GM21717 (cell line): ENCODE data around the gene TMEM248.
"Not testable (repeated sequence)": the region's sequence is repeated elsewhere in the genome, so short reads cannot be mapped to it uniquely, and the experiment has no call there.

Experiments used
- ATAC-seq: cut with Tn5 transposase; IDR thresholded peaks from one replicate; pipeline ENCODE4 v1.9.1; 2021; ENCODE audit warnings: mild to moderate bottlenecking, moderate library complexity; ENCODE audit not compliant: unreplicated experiment

The TMEM248 gene

DNA sequence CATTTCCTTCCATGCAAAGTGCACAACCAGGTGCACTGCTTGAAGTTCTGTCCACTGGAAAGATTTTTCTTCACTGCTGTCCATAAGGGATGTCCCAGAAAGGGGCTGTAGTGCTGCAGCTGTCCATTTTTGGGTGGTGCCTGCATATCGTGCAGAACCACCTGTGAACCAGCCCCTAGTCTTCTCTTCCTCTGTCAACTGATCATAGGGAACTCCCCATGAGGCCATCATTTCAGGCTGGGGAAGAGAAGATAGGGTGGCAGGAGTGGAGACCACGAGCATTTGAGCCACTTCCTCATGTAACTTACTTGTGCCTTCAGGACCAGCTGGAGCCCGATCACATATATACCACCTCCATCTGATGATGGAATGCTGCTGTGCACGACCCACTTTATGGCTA, 12.4 kb upstream of the TMEM248 start:
- ATAC-seq, result not testable (repeated sequence)

DNA sequence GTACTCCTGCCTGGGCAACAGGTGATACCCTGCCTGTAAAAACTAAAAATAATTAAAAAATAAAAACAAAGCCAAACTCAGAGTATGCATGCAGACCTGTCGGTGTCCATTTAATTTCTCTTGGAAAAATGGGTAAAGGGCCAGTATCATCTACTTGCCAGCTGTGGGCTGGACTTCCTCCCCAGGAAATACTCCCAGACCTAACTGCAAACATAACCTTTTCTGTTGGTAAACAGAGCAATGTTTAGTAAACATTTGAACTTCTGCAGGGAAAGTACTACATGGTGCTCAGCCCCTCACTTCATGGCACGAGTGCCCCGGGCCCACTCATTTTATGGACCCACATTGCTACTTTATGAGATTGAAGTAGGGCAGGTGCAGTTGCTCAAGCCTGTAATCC, 10.2 kb upstream of the TMEM248 start:
- ATAC-seq, result no peak

DNA sequence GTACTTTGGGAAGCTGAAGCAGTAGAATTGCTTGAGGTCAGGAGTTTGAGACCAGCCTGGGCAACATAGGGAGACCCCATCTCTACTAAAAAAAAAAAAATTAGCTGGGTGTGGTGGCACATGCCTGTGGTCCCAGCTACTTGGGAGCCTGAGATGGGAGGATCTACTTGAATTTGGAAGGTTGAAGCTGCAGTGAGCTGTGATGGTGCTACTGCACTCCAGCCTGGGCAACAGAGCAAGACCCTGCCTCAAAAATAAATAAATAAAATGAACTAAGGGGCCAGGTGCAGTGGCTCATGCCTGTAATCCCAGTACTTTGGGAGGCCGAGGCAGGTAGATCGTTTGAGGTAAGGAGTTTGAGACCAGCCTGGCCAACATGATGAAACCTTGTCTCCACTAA, 9.8 kb upstream of the TMEM248 start:
- ATAC-seq, result not testable (repeated sequence)

DNA sequence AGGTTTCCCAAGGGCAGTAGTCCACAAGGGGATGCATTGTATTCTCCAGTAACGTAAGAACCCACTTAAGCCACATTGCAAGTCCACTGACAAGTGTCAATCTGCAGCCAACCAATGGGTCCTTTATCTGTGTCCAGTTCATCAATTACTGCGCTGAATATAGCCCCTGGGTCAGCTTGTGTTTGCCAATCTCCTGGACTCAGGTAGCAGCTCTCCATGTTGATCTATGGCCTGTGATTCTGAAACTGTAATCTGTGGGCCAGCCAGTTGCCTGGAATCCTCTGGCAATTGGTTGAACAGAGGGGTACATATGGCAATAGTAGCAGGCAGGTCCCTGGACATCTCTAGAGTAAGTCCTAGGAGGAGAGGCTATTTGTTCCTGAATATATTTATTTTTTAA, 8.8 kb upstream of the TMEM248 start:
- ATAC-seq, result no peak

DNA sequence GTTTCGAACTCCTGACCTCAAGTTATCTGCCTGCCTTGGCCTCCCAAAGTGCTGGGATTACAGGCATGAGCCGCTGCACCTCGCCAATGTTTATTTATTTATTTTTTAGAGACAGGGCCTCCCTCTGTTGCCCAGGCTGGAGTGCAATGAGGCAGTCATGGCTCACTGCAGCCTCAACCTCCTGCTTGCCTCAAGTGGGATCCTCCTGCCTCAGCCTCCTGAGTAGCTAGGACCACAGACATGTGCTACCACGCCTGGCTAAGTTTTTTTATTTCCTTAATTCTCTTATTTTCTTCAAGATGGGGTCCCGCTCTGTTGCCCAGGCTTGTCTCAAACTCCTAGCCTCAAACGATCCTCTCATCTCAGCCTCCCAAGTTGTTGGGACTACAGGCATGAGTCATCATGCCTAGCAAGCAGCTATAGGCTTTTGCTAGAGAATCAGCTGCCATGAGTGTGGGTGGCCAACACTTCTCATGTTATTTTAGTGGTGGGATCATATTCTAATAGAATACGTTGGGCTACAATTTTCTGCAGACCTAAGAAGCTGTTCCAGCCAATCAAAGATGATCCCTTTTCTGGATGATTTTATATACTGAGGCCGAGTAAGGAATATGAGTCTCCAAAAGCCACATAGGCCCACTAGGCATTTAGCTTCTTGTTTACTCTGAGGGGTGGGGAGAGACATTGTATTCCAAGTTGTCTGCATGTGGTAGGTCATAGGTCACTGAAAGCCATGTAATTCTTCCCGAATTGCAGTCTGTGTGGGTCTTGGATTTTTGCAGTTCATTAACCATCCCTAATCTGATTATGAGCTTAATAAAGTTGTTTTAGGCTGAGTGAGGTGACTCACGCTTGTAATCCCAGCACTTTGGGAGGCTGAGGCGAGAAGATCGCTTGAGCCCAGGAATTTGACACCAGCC, 7.6 kb upstream of the TMEM248 start:
- ATAC-seq, result no peak

DNA sequence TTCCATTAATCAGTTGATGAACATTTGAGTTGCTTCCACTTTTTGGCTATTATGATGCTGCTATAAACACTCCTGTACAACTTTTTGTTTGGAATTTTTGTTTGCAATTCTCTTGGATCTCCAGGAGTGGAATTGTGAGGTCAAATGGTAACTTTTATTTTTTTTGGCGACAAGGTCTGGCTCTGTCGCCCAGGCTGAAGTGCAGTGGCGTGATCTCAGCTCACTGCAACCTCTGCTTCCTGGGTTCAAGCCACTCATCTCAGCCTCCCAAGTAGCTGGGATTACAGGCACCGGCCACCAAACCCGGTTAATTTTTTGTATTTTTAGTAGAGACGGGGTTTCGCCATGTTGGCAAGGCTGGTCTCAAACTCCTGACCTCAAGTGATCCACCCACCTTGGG, 3.1 kb upstream of the TMEM248 start:
- not testable (repeated sequence) for ATAC-seq

DNA sequence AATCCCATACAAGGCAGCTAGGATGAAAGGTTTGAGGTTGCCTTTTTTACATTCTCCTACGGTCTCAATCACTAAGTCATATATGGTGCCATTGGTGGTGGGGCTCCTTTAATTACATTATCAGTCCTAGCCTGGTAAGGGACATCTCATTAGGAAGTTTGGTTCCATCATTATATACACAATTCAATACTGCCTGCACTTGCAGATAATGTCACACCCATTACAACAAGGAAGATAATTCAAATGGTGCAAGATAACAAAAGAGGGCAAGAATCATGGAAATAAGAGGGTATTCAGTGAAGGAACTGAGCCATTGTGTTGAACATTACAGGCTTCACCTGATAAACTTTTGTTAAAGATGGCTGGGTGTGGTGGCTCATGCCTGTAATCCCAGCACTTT, 1.7 kb upstream of the TMEM248 start:
- ATAC-seq, result no peak

DNA sequence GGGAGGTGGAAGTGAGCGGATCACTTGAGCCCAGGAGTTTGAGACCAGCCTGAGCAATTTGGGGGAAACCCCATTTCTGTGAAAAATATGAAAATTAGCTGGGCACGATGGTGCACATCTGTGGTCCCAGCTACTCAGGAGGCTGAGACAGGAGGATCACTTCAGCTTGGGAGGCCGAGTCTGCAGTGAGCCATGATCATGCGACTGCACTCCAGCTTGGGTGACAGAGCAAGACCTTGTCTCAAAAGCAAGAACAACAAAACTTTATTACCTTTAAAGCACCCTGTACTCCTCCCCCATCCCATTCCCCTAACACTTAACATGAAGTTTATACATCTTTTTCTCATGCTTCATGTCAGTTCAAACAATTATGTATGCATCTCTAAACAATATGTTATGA, 1.3 kb upstream of the TMEM248 start:
- ATAC-seq, result no peak

DNA sequence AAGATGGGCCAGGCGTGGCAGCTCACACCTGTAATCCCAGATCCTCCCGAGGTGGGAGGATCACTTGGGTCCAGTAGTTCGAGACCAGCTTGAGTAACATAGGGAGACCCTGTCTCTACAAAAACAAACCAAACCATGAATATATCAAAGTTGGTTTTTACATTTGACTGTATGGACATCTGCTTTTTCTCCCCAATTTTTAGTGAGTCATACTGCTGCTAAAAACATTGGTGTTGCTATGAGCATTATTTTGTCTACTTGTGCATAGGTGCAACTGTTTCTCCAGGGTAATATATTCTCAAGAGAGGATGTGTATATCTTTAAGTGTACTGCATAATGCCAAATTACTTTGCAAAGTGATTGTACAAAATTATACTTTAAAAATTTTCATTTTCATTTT, 769 bp upstream of the TMEM248 start:
- ATAC-seq, result no peak

DNA sequence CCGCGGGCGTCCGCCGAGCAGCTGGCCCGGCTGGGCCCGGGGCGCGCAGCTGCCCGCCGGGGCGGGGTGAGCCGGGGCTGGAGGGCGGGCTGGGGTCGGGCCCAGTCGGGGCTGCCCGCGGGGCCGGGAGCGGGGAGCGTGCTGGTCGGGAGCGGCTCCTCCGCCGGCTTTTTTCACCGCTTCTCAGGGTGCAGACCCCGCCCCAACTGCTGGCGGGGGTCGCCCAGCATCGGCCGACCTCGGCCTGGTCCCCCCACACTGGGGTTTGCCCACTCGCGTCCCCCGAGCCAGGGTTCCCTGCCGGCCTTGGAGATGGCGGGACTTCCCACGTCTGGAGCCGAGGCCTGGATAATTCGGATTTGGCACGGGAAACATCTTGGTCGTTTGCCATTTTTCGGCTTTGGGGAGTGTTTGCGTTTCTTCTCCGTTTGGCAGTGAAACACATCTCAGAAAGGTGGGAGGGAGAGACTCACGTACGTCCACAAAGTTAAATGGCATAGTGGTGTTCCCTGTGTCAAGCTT, 432 bp downstream of the TMEM248 start:
- ATAC-seq, result peak; percentile 5

DNA sequence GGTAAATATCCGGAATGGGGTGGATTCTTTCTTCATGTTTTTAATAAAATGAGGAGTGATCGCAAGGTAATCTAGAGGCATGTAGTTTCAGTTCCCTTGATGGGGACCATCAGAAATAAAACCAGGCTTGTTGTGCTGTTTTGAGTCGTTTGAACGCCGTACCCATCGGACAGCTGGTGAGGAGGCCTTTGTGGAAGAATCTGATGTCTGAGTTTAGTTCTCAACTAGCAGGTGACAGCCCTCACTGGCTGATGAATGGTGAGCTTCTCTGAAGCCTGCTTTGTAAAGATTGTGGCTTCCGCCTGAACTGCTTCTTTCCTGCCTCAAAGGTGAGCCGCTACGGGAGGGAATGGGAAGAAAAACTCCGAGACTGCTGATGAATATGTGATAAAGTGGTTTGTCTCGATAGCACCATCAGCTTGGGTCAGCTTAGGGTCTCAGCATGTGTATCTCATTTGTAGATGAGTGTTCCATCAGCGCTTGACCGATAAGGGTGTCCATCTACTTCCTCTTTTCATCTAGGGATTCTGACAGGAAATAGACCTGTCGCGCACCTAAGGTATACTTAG, 977 bp downstream of the TMEM248 start:
- ATAC-seq, result peak; percentile 11

DNA sequence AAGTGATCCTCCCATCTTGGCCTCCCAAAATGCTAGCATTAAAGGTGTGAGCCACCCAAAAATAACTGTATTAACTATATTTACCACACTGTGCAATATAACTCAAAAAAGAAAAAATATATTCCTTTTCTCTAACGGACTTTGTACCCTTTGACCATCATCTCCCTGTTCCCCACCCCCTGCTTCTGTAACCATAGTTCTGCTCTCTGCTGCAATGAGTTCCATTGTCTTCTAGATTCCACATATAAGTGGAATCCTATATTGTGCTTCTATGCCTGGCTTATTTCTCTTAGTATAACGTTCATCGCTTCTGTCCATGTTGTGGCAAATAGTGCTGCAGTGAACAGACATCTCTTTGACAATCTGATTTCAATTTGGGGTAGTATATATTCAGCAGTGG, 4.2 kb downstream of the TMEM248 start:
- no peak for ATAC-seq

DNA sequence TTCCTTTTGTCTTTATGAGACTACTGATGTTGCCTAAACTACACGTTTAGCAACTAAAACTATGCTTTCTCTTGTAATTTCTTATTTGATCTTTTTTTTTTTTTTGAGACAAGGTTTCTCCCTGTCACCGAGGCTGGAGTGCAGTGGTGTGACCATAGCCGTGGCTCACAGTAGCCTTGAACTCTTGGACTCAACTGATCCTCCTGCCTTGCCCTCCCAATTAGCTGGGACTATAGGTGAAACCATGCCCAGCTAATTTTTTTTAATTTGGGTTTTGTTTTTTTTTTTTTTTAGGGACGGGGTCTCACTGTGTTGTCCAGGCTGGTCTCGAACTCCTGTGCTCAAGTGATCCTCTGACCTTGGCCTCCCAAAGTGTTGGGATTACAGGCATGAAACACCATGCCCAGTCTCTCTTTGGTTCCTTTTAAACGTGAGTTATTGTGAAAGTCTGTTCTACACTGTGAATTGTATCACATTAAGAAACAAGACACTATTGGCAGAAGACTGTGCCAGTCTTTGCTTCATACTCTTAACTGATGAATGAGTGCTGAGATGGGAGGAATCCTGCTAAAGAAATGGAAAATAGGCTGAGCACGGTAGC, 6.4 kb downstream of the TMEM248 start:
- no peak for ATAC-seq

DNA sequence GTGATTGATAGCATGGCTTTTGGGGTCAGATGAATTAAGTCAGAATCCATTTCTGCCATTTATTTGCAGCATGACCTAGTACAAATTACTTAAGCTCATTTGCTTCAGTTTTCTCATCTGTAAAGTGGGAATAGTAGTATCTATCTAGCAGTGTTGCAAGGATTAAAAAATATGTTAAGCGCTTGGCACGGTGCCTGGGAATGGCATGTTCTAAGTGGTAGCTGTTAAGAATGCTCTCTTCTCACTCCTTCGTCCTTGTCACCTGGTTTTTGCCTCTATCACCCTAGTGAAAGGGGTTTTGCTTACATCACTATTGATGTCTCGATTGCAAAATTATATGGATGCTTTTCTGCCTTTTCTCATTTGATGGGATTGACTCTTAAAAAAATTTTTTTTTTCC, 7.4 kb downstream of the TMEM248 start:
- no peak for ATAC-seq

DNA sequence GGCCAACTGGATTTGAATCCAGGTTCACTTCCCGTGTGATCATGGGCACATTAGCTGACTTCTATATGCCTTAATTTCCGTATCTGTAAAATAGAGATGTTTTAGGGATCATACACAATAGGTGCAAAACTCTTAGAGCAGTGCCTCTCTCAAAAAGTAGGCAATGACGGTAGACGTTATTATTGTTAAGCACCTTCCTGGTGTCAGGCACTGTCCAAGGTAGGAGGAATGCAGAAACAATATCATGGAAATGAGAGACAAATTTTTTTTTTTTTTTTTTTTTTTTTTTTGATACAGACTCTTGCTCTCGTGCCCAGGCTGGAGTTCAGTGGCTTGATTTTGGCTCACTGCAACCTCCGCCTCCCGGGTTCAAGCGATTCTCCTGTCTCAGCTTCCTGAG, 8.1 kb downstream of the TMEM248 start:
- no peak for ATAC-seq

DNA sequence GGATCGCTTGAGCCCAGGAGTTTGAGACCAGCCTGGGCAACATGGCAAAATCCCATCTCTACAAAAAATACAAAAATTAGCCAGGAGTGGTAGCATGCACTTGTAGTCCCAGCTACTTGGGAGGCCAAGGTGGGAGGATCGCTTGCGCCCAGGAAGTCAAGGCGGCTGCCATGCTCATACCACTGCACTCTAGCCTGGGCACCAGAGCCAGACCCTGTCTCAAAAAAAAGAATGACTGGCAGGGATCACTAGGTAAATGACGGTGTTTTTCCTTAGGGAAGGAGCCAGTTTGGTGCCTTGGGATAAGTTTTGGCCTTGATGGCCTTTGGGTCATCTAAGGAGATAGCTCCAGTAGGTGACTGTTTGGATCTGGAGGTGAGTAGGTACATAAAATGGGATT, 8.9 kb downstream of the TMEM248 start:
- no peak for ATAC-seq

DNA sequence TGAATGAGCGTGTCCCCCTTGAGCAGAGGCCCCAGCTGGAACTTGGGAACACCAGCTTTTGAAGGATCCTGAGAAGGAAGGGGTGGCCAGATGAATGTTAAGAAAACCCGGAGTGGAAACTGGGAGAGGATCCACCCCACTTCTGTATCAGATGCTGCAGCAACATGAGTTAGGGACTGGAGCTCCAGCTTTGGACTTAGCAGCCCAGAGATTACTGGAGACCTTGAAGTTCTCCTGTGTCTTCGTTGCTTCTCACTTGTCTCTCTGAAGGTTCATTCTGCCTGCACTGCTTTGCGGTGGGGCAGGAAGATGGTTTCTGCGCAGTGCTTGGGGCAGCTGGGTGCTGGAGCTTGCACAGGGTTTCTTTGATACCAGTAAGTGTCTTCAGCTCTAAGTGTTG, 9.3 kb downstream of the TMEM248 start:
- no peak for ATAC-seq

DNA sequence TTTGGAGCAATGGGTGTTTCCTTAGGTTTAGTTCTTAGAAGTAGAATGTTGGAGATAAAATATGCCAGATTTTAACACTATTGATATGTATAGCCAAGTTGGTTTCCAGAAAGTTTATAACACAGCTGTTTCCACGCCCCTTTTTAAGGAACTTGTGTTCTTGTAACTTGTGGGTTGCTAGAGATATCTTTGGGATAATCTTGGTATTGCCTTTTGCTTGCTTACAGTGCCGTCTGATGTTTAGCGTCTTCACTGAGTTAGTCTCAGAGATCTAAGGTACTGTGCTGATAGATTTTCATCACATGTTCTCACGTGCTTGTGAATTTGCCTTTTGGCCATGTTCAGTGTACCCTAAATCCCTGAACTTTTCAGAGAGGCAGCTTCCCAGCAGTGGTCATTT, 12.4 kb downstream of the TMEM248 start:
- ATAC-seq, result no peak

DNA sequence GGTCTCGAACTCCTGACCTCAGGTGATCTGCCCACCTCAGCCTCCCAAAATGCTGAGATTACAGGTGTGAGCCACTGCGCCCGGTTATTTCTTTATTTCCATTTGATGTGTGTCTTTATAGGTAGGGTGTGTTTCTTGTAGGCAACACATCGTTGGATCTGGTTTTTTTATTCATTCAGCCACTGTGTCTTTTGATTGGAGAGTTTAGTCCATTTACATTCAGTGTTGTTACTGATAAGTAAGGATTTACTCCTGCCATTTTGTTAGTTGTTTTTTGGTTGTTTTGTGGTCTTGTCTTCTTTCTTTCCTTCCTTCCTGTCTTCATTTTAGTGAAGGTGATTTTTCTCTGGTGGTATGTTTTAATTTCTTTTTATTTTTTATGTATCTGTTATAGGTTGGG, 16.9 kb downstream of the TMEM248 start:
- ATAC-seq, result no peak

DNA sequence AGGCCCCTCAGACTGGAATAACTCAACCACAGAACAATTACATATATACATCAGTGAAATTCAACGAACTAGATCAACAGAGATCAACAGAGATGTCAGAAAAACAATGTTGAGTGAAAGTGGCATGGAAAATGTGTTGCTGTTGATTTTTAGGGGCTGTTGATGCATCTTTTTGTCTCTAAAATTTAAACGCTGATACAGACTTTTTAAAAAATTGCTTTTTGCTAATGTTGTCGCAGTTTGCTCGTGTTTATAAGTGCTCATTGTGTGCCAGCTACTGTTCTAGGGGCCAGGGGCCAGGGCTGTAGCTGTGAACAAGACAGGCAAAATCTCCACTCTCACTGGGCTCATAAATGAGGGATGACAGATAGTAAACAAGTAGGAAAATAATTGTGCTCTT, 18.3 kb downstream of the TMEM248 start:
- no peak for ATAC-seq

DNA sequence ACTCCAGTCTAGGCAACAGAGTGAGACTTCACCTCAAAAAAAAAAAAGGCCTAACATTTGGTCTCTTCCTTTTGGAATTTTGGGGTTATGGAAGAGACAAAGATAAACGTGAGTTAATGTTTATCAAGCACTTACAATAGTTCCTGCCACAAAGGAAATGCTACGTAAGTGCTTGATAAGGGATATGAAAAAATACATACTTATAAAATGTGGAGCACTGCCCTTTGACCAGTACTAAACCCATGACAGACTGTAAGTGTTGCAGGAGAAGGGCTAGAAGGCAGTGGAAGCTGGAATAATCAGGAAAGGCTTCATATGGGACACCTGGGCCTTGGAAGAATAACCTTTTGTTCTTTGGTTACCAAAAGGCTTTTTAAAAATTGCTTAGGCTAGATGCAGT, 25.5 kb downstream of the TMEM248 start:
- no peak for ATAC-seq
